GM12878 (cell line): ENCODE results near the gene NOVA2. TPM values are rescaled to one million over a fixed set of nuclear protein-coding genes. Genes with fewer than 3 reads are reported as not detected.

ENCODE experiments used
- ATAC-seq: fragments of 200-7000 bp; cut with Tn5 transposase; 3 replicates; pipeline ENCODE4 v1.9.1; 2020; ENCODE audit warnings: mild to moderate bottlenecking, moderate library complexity
- BruUV-seq: library from RNA; stranded (reverse); fragments of 400-500 nt; replicated peaks from 2 replicates; lab custom pipeline; 2021; lab: Mats Ljungman, UMichigan
- CTCF ChIA-PET: fragments of 300-600 bp; sonication (Branson Sonifier 250); formaldehyde crosslinking; extraction: SDS; loops from one replicate; lab custom pipeline; 2021; ENCODE audit warnings: inconsistent platforms; lab: Yijun Ruan, JAX
- POLR2A ChIA-PET: fragments of 350-600 bp; formaldehyde crosslinking; extraction: SDS; loops from one replicate; lab custom pipeline; 2021; ENCODE audit warnings: inconsistent platforms; lab: Charles Lee
- RAD21 ChIA-PET: fragments of 300-600 bp; sonication (Branson Sonifier 250); formaldehyde crosslinking; loops from one replicate; lab custom pipeline; 2023; ENCODE audit warnings: antibody characterized with exemption; ENCODE audit not compliant: unreplicated experiment; lab: Charles Lee
- SMC1A ChIA-PET: fragments of 300-600 bp; sonication (Branson Sonifier 250); formaldehyde crosslinking; loops from one replicate; lab custom pipeline; 2023; ENCODE audit not compliant: unreplicated experiment, uncharacterized antibody; lab: Charles Lee
- DNase-seq: peaks from one replicate; pipeline ENCODE4 v3.0.0-alpha.2; 2011; ENCODE audit warnings: low read depth, low spot score
- FAIRE-seq: peaks from 3 replicates; lab custom pipeline; 2011; peaks lifted over from hg19 to GRCh38; lab: Jason Lieb, UNC
- H2AFZ ChIP-seq: 2 replicates; pipeline ENCODE4 v1.6.0; 2011; ENCODE audit warnings: low read depth, low read length, control low read depth; ENCODE audit not compliant: control insufficient read depth
- H3K27ac ChIP-seq: 2 replicates; pipeline ENCODE4 v1.5.1; 2011; ENCODE audit warnings: control low read depth; ENCODE audit not compliant: control insufficient read depth, insufficient read depth
- H3K27me3 ChIP-seq, 2 experiments: replicated peaks in 1 of 2; 2 replicates each; pipeline versions ENCODE4 v1.6.0 to v1.6.1; 2011; ENCODE audit warnings: low read length in 1 of 2; ENCODE audit not compliant: control insufficient read depth in 2 of 2, insufficient read depth in 2 of 2
- H3K36me3 ChIP-seq, 2 experiments: 2 replicates each; pipeline ENCODE4 v1.5.1; 2011; ENCODE audit warnings: low read length in 1 of 2; ENCODE audit not compliant: control insufficient read depth in 2 of 2, insufficient read depth in 2 of 2
- H3K4me1 ChIP-seq: 2 replicates; pipeline ENCODE4 v1.6.1; 2011; ENCODE audit warnings: mild to moderate bottlenecking, low read length, moderate library complexity, mixed read lengths; ENCODE audit not compliant: control insufficient read depth, insufficient read depth
- H3K4me2 ChIP-seq: 2 replicates; pipeline ENCODE4 v1.6.0; 2011; ENCODE audit warnings: control low read depth; ENCODE audit not compliant: control insufficient read depth, insufficient read depth
- H3K4me3 ChIP-seq: fragments of 200-600 bp; sonication (generic); 2 replicates; pipeline ENCODE4 v1.5.1; 2016
- H3K79me2 ChIP-seq: 2 replicates; pipeline ENCODE4 v1.6.0; 2011; ENCODE audit warnings: low read length; ENCODE audit not compliant: control insufficient read depth, insufficient read depth
- H3K9ac ChIP-seq: 2 replicates; pipeline ENCODE4 v1.8.0; 2011; ENCODE audit warnings: low read length, control low read depth, mixed read lengths; ENCODE audit not compliant: control insufficient read depth, insufficient read depth
- H3K9me3 ChIP-seq: replicated peaks from 3 replicates; pipeline ENCODE4 v1.5.1; 2011; ENCODE audit warnings: mild to moderate bottlenecking, low read length; ENCODE audit not compliant: control insufficient read depth, insufficient read depth
- H4K20me1 ChIP-seq: 2 replicates; pipeline ENCODE4 v1.6.0; 2011; ENCODE audit not compliant: control insufficient read depth, insufficient read depth
- BHLHE40 ChIP-seq, 2 experiments: fragments of 450-650 bp in 1 of 2; IDR thresholded peaks; 2 replicates each; pipeline ENCODE4 v1.6.1; 2011 to 2017; ENCODE audit warnings: low read depth in 2 of 2, borderline replicate concordance in 1 of 2, improper control_type of control experiment in 1 of 2, low read length in 1 of 2, mild to moderate bottlenecking in 1 of 2
- EP300 ChIP-seq, 2 experiments: fragments of 150-350 bp in 1 of 2; IDR thresholded peaks; 2 replicates each; pipeline ENCODE4 v1.6.1; 2011 to 2012; ENCODE audit warnings: low read depth in 2 of 2, low read length in 2 of 2, borderline replicate concordance in 1 of 2, improper control_type of control experiment in 1 of 2, inconsistent platforms in 1 of 2; ENCODE audit not compliant: control insufficient read depth in 1 of 2
- ESRRA ChIP-seq: IDR thresholded peaks from 2 replicates; pipeline ENCODE4 v1.6.1; 2012; ENCODE audit warnings: mild to moderate bottlenecking, low read length, improper control_type of control experiment
- GATAD2B ChIP-seq: fragments of 450-650 bp; conservative IDR thresholded peaks from 2 replicates; pipeline ENCODE4 v1.6.1; 2017; ENCODE audit warnings: low read depth, mild to moderate bottlenecking, moderate library complexity
- HCFC1 ChIP-seq: fragments of 150-350 bp; IDR thresholded peaks from 2 replicates; pipeline ENCODE4 v1.6.1; 2014; ENCODE audit warnings: low read length
- HDGF ChIP-seq: fragments of 450-650 bp; IDR thresholded peaks from 2 replicates; pipeline ENCODE4 v1.6.1; 2016; ENCODE audit warnings: antibody characterized with exemption
- IKZF1 ChIP-seq: fragments of 450-650 bp; conservative IDR thresholded peaks from 2 replicates; pipeline ENCODE4 v1.6.1; 2017; ENCODE audit warnings: antibody characterized with exemption, mild to moderate bottlenecking
- KAT2A ChIP-seq: conservative IDR thresholded peaks from 2 replicates; pipeline ENCODE4 v1.6.1; 2011; ENCODE audit warnings: low read depth, low read length; ENCODE audit not compliant: control insufficient read depth
- KDM1A ChIP-seq: fragments of 200-600 bp; sonication (generic); IDR thresholded peaks from 2 replicates; pipeline ENCODE4 v1.6.1; 2016; ENCODE audit warnings: borderline replicate concordance
- NR2C1 ChIP-seq: fragments of 450-650 bp; IDR thresholded peaks from 2 replicates; pipeline ENCODE4 v1.6.1; 2017; ENCODE audit warnings: antibody characterized with exemption, mild to moderate bottlenecking, moderate library complexity
- RUNX3 ChIP-seq: IDR thresholded peaks from 2 replicates; pipeline ENCODE4 v1.6.1; 2012; ENCODE audit warnings: low read length, inconsistent platforms
- SIN3A ChIP-seq: IDR thresholded peaks from 2 replicates; pipeline ENCODE4 v1.6.1; 2012; ENCODE audit warnings: low read depth, low read length, improper control_type of control experiment
- ZNF622 ChIP-seq: fragments of 450-650 bp; IDR thresholded peaks from 2 replicates; pipeline ENCODE4 v1.6.1; 2017; ENCODE audit warnings: mild to moderate bottlenecking, inconsistent platforms
- WGBS: methylation state at CpG from one replicate; pipeline ENCODE4 v1.1.6; 2016; ENCODE audit warnings: low lambda C conversion rate; ENCODE audit not compliant: insufficient replicate concordance, insufficient coverage; ENCODE audit errors: missing lambda C conversion rate; 5-methylcytosine and 5-hydroxymethylcytosine counted together
- in situ Hi-C: fragments of 300-500 bp; cut with MboI; formaldehyde crosslinking; loops from 9 replicates; pipeline ENCODE4 v1.14.3; 2018; ENCODE audit warnings: mixed read lengths
- intact Hi-C: fragments of 100-400 bp; cut with micrococcal nuclease; formaldehyde crosslinking; loops from one replicate; pipeline ENCODE4 v1.14.2; 2022; ENCODE audit not compliant: unreplicated experiment
- polyA plus RNA-seq, 11 experiments: library from polyadenylated mRNA; depleted of rRNA in 4 of 11; unstranded in 6 of 11; stranded (reverse) in 5 of 11; fragments of >200 nt; fragmentation: Nextera tagmentation in 4 of 11; fragmentation: Illumina TruSeq in 1 of 11; extraction: Ambion mirVana in 4 of 11; extraction: Trizol in 1 of 11; gene quantifications; 1 replicate in 1 of 11; 2 replicates in 10 of 11; pipeline versions ENCODE4 v1.2.1 to v1.2.3, GENCODE V29; 2011 to 2016; ENCODE audit warnings: inconsistent platforms in 2 of 11, missing spikeins in 2 of 11, low read depth in 1 of 11
- total RNA-seq, 4 experiments: library from RNA; depleted of rRNA in 3 of 4; stranded (reverse); fragments of >200 nt in 3 of 4; fragmentation: Illumina TruSeq in 1 of 4; extraction: Trizol in 1 of 4; gene quantifications; 2 replicates each; pipeline versions ENCODE4 v1.2.1 to v1.2.3, GENCODE V29; 2013 to 2021

NOVA2 gene
- total and polyA plus RNA-seq, 10 of the 15 experiments (the other 5 are each of a cell fraction or from before 2014, with no cell fraction given) = under 0.01 to 0.44 (median 0.03) TPM; not detected in 4

- TF ChIP-seq SIN3A (no peak), GATAD2B (no peak), ZNF622 (no peak), HCFC1 (no peak), NR2C1 (no peak), BHLHE40 (IDR thresholded peaks at IDR 0.05; ENCODE audit: borderline replicate concordance in 1 of 2, low read depth in 2 of 2, low read length in 1 of 2) (no peak), RUNX3 (no peak), KAT2A (no peak), EP300 (IDR thresholded peaks at IDR 0.05; ENCODE audit: borderline replicate concordance in 1 of 2, control insufficient read depth in 1 of 2, low read depth in 2 of 2, low read length in 2 of 2) (no peak), KDM1A (no peak), IKZF1 (no peak), HDGF (no peak), ESRRA (no peak)
- H3K4me2 ChIP-seq = no peak overlapping the region
- RAD21 ChIA-PET = no interaction called here
- no peak for ATAC-seq
- POLR2A ChIA-PET = interaction anchor here (0.7 kb wide), 2 partner anchors 56 to 83 kb away, joined by 3 to 5 read pairs; no protein-coding TSS in a partner anchor
- no peaks in the 10 kb centered on the region for H4K20me1 ChIP-seq
- intact Hi-C loops = no loop called here
- no peak overlapping the region for H3K9ac ChIP-seq
- CTCF ChIA-PET = interaction anchor here (0.6 to 1.1 kb wide), 2 partner anchors 15 to 1863 kb away, joined by 3 to 4 read pairs; partner anchors contain the start of gene MYPOP
- in situ Hi-C loops = no loop called here
- no peaks in the 10 kb centered on the region for H3K36me3 ChIP-seq
- no TSS peak for BruUV-seq
- H2AFZ ChIP-seq = no peak overlapping the region
- DNase-seq = no peak
- 7% methylated on average over 4 of the region's 4 CpGs for WGBS
- SMC1A ChIA-PET = interaction anchor here (0.7 to 1.4 kb wide), 2 partner anchors 15 to 796 kb away, joined by 3 to 4 read pairs; partner anchors contain the start of gene MYPOP
- H3K27ac ChIP-seq = no peak overlapping the region
- H3K4me1 ChIP-seq = no peaks in the 10 kb centered on the region
- FAIRE-seq = no peak
- no peaks in the 10 kb centered on the region for H3K9me3 ChIP-seq
- no peaks in the 10 kb centered on the region for H3K27me3 ChIP-seq
- no peak overlapping the region for H3K4me3 ChIP-seq
- no peaks in the 10 kb centered on the region for H3K79me2 ChIP-seq
Observed at GRCh38 chr19:45917421-45918091, 56.1 kb downstream of the NOVA2 start.
